ENCODE measurements around the gene SYMPK. TPM values are rescaled to one million over a fixed set of nuclear protein-coding genes. Genes with fewer than 3 reads are reported as not detected.
A peak's percentile ranks its signal among the peaks of the same experiment; 100 is the strongest.

Gene SYMPK
- total and polyA plus RNA-seq, 4 donors, result 22.4 to 98.6 (median 50.9) TPM

- intact Hi-C loops (cut with DNase I), result no loop called here
- no peaks in the 10 kb centered on the region for H3K9me3 ChIP-seq (ENCODE audit: control insufficient read depth, low read length)
- DNase-seq (no peak), ATAC-seq (ENCODE audit: low FRiP score) (no peak)
- no peak overlapping the region for H3K4me3 ChIP-seq (ENCODE audit: low read length in 2 of 2)
- 79 to 85% methylated on average over 2 of the region's 2 CpGs for WGBS, 2 donors
- H3K36me3 ChIP-seq (ENCODE audit: control insufficient read depth in 1 of 2, insufficient read depth in 2 of 2, low read length in 1 of 2), result no peaks in the 10 kb centered on the region
- H3K27ac ChIP-seq (ENCODE audit: low read depth in 1 of 2, low read length in 2 of 2), result no peak overlapping the region
- H3K27me3 ChIP-seq (ENCODE audit: control insufficient read depth in 1 of 2, insufficient read depth in 2 of 2, low read length in 1 of 2), result no peaks in the 10 kb centered on the region
- no peaks in the 10 kb centered on the region for H3K4me1 ChIP-seq (ENCODE audit: control insufficient read depth in 1 of 2, insufficient read depth in 2 of 2, low read length in 2 of 2)
These were observed 68.3 kb downstream of the SYMPK start for GRCh38 chr19:45794627-45795026.

- Histone ChIP-seq H3K4me3 (ENCODE audit: low read length in 2 of 2) (no peak overlapping the region), H3K27me3 (ENCODE audit: control insufficient read depth in 1 of 2, insufficient read depth in 2 of 2, low read length in 1 of 2) (no peaks in the 10 kb centered on the region), H3K9me3 (ENCODE audit: control insufficient read depth, low read length) (no peaks in the 10 kb centered on the region), H3K36me3 (ENCODE audit: control insufficient read depth in 1 of 2, insufficient read depth in 2 of 2, low read length in 1 of 2) (no peaks in the 10 kb centered on the region), H3K4me1 (ENCODE audit: control insufficient read depth in 1 of 2, insufficient read depth in 2 of 2, low read length in 2 of 2) (no peaks in the 10 kb centered on the region), H3K27ac (ENCODE audit: low read depth in 1 of 2, low read length in 2 of 2) (no peak overlapping the region)
- ATAC-seq (ENCODE audit: low FRiP score) (no peak), DNase-seq (no peak)
- WGBS, 2 donors, result 57 to 58% methylated on average over 6 of the region's 6 CpGs
- intact Hi-C loops (cut with DNase I), result no loop called here
These were observed 69.1 kb downstream of the SYMPK start for GRCh38 chr19:45793876-45794275.

GRCh38 chr19:45793178-45793564, 69.8 kb downstream of the SYMPK start:
- Histone ChIP-seq H3K27ac (ENCODE audit: low read depth in 1 of 2, low read length in 2 of 2) (no peak overlapping the region), H3K36me3 (ENCODE audit: control insufficient read depth in 1 of 2, insufficient read depth in 2 of 2, low read length in 1 of 2) (no peaks in the 10 kb centered on the region), H3K4me1 (ENCODE audit: control insufficient read depth in 1 of 2, insufficient read depth in 2 of 2, low read length in 2 of 2) (no peaks in the 10 kb centered on the region), H3K27me3 (ENCODE audit: control insufficient read depth in 1 of 2, insufficient read depth in 2 of 2, low read length in 1 of 2) (no peaks in the 10 kb centered on the region), H3K4me3 (ENCODE audit: low read length in 2 of 2) (no peak overlapping the region), H3K9me3 (ENCODE audit: control insufficient read depth, low read length) (no peaks in the 10 kb centered on the region)
- 39 to 41% methylated on average over 3 of the region's 3 CpGs for WGBS, 2 donors
- ATAC-seq (ENCODE audit: low FRiP score) (no peak), DNase-seq (no peak)
- intact Hi-C loops (cut with DNase I), result no loop called here

GRCh38 chr19:45792470-45793177, 70.3 kb downstream of the SYMPK start, which contains the start of gene DMWD:
DMWD (minus strand) TSS chr19:45792845; CDS start chr19:45792756, 89 bp downstream.
- peak; percentile 99 to 100 for DNase-seq
- Histone ChIP-seq H3K36me3 (ENCODE audit: control insufficient read depth in 1 of 2, insufficient read depth in 2 of 2, low read length in 1 of 2) (no peaks in the 10 kb centered on the region), H3K9me3 (ENCODE audit: control insufficient read depth, low read length) (no peaks in the 10 kb centered on the region), H3K27me3 (ENCODE audit: control insufficient read depth in 1 of 2, insufficient read depth in 2 of 2, low read length in 1 of 2) (no peaks in the 10 kb centered on the region), H3K4me3 (ENCODE audit: low read length in 2 of 2) (peak within 1 kb of the TSS; percentile 71 to 79), H3K4me1 (ENCODE audit: control insufficient read depth in 1 of 2, insufficient read depth in 2 of 2, low read length in 2 of 2) (no peaks in the 10 kb centered on the region), H3K27ac (ENCODE audit: low read depth in 1 of 2, low read length in 2 of 2) (peak within 1 kb of the TSS in 1 of 2 donors; percentile 39)
- WGBS, 2 donors, result 1% methylated on average over 52 to 86 of the region's 86 CpGs
- intact Hi-C loops (cut with DNase I), result no loop called here
- peak; percentile 99 for ATAC-seq (ENCODE audit: low FRiP score)

GRCh38 chr19:45791744-45792469, 71.0 kb downstream of the SYMPK start:
- intact Hi-C loops (cut with DNase I), result no loop called here

GRCh38 chr19:45790942-45791341, 72.0 kb downstream of the SYMPK start:
- no peak overlapping the region for H3K4me3 ChIP-seq (ENCODE audit: low read length in 2 of 2)
- WGBS, 2 donors, result 83 to 85% methylated on average over 8 of the region's 8 CpGs
- no peaks in the 10 kb centered on the region for H3K9me3 ChIP-seq (ENCODE audit: control insufficient read depth, low read length)
- H3K27me3 ChIP-seq (ENCODE audit: control insufficient read depth in 1 of 2, insufficient read depth in 2 of 2, low read length in 1 of 2), result no peaks in the 10 kb centered on the region
- H3K36me3 ChIP-seq (ENCODE audit: control insufficient read depth in 1 of 2, insufficient read depth in 2 of 2, low read length in 1 of 2), result no peaks in the 10 kb centered on the region
- DNase-seq (no peak), ATAC-seq (ENCODE audit: low FRiP score) (no peak)
- no peak overlapping the region for H3K27ac ChIP-seq (ENCODE audit: low read depth in 1 of 2, low read length in 2 of 2)
- no peaks in the 10 kb centered on the region for H3K4me1 ChIP-seq (ENCODE audit: control insufficient read depth in 1 of 2, insufficient read depth in 2 of 2, low read length in 2 of 2)
- intact Hi-C loops (cut with DNase I), result no loop called here

More at GRCh38 chr19:45791744-45792469, 71.0 kb downstream of the SYMPK start:
- WGBS, 2 donors, result 5 to 6% methylated on average over 28 to 31 of the region's 31 CpGs
- no peak for DNase-seq
- H3K9me3 ChIP-seq (ENCODE audit: control insufficient read depth, low read length), result no peaks in the 10 kb centered on the region
- no peaks in the 10 kb centered on the region for H3K4me1 ChIP-seq (ENCODE audit: control insufficient read depth in 1 of 2, insufficient read depth in 2 of 2, low read length in 2 of 2)
- H3K27ac ChIP-seq (ENCODE audit: low read depth in 1 of 2, low read length in 2 of 2), result peak overlapping the region in 1 of 2 donors; percentile 6
- H3K36me3 ChIP-seq (ENCODE audit: control insufficient read depth in 1 of 2, insufficient read depth in 2 of 2, low read length in 1 of 2), result no peaks in the 10 kb centered on the region
- H3K4me3 ChIP-seq (ENCODE audit: low read length in 2 of 2), result peak overlapping the region; percentile 71 to 79
- H3K27me3 ChIP-seq (ENCODE audit: control insufficient read depth in 1 of 2, insufficient read depth in 2 of 2, low read length in 1 of 2), result no peaks in the 10 kb centered on the region
- no peak for ATAC-seq (ENCODE audit: low FRiP score)

- intact Hi-C loops (cut with DNase I), result no loop called here
- H3K27ac ChIP-seq (ENCODE audit: low read depth in 1 of 2, low read length in 2 of 2), result no peak overlapping the region
- no peak for ATAC-seq (ENCODE audit: low FRiP score)
- H3K9me3 ChIP-seq (ENCODE audit: control insufficient read depth, low read length), result no peaks in the 10 kb centered on the region
- no peak overlapping the region for H3K4me3 ChIP-seq (ENCODE audit: low read length in 2 of 2)
- no peaks in the 10 kb centered on the region for H3K36me3 ChIP-seq (ENCODE audit: control insufficient read depth in 1 of 2, insufficient read depth in 2 of 2, low read length in 1 of 2)
- no peaks in the 10 kb centered on the region for H3K4me1 ChIP-seq (ENCODE audit: control insufficient read depth in 1 of 2, insufficient read depth in 2 of 2, low read length in 2 of 2)
- 84 to 87% methylated on average over 15 of the region's 15 CpGs for WGBS, 2 donors
- no peak for DNase-seq
- H3K27me3 ChIP-seq (ENCODE audit: control insufficient read depth in 1 of 2, insufficient read depth in 2 of 2, low read length in 1 of 2), result no peaks in the 10 kb centered on the region
These were observed 73.7 kb downstream of the SYMPK start for GRCh38 chr19:45789035-45789786.

GRCh38 chr19:45786533-45786894, 76.4 kb downstream of the SYMPK start:
- H3K4me1 ChIP-seq (ENCODE audit: control insufficient read depth in 1 of 2, insufficient read depth in 2 of 2, low read length in 2 of 2), result no peaks in the 10 kb centered on the region
- no peaks in the 10 kb centered on the region for H3K36me3 ChIP-seq (ENCODE audit: control insufficient read depth in 1 of 2, insufficient read depth in 2 of 2, low read length in 1 of 2)
- no peaks in the 10 kb centered on the region for H3K9me3 ChIP-seq (ENCODE audit: control insufficient read depth, low read length)
- H3K27ac ChIP-seq (ENCODE audit: low read depth in 1 of 2, low read length in 2 of 2), result no peak overlapping the region
- H3K27me3 ChIP-seq (ENCODE audit: control insufficient read depth in 1 of 2, insufficient read depth in 2 of 2, low read length in 1 of 2), result no peaks in the 10 kb centered on the region
- ATAC-seq (ENCODE audit: low FRiP score) (no peak), DNase-seq (no peak)
- no peak overlapping the region for H3K4me3 ChIP-seq (ENCODE audit: low read length in 2 of 2)
- intact Hi-C loops (cut with DNase I), result no loop called here
- WGBS, 2 donors, result 90 to 91% methylated on average over 21 of the region's 21 CpGs
